ENCODE measurements around the gene ZSCAN5A. TPM values are rescaled to one million over a fixed set of nuclear protein-coding genes. Genes with fewer than 3 reads are reported as not detected.

ZSCAN5A gene
- total RNA-seq, 4 donors from 2014 or later = 1.3 to 20.7 (median 12.3) TPM

- no peak for DNase-seq
- no peak for TF ChIP-seq CTCF (IDR thresholded peaks at IDR 0.05)
- no peak for TF ChIP-seq POLR2A (IDR thresholded peaks at IDR 0.05)
- intact Hi-C loops (cut with DNase I; ENCODE audit: low total_unique reads) = loop anchor here (5.0 kb wide), 1 partner anchor 97 kb away; no protein-coding TSS in a partner anchor
- H3K27me3 ChIP-seq = no peaks in the 10 kb centered on the region
- no peak overlapping the region for H3K27ac ChIP-seq
- no peaks in the 10 kb centered on the region for H3K9me3 ChIP-seq
- H3K4me3 ChIP-seq = no peak overlapping the region
- no peaks in the 10 kb centered on the region for H3K36me3 ChIP-seq
- no peaks in the 10 kb centered on the region for H3K4me1 ChIP-seq
These were observed 140.6 kb downstream of the ZSCAN5A start for GRCh38 chr19:56174086-56174485.

Small RNA genes lying within 50 kb of the gene (small RNA-seq; reads per million reads assigned to genes)
- not detected for gene RF00019

Other genes with a start within 250 kb of the ZSCAN5A start
- gene ZNF787, start 193.5 kb downstream of the ZSCAN5A start, total RNA-seq = 10 to 100 TPM in 2 of 4 donors, 1 to 10 TPM in 1, not detected in 1; 3.3 to 32.1 (median 21.5) TPM
- 10 to 100 TPM in 3 of 4 donors, 1 to 10 TPM in 1; 5.3 to 38.9 (median 21.0) TPM for gene ZNF444, start 173.6 kb downstream of the ZSCAN5A start, total RNA-seq
- not detected for gene GALP, start 138.8 kb downstream of the ZSCAN5A start, total RNA-seq
- gene ZSCAN5B, start 117.1 kb downstream of the ZSCAN5A start, total RNA-seq = not detected
- not detected for gene ZSCAN5C, start 112.6 kb downstream of the ZSCAN5A start, total RNA-seq
- gene EDDM13, start 42.1 kb downstream of the ZSCAN5A start, total RNA-seq = not detected
- 10 to 100 TPM in 1 of 4 donors, 1 to 10 TPM in 3; 7.5 to 14.1 (median 8.6) TPM for gene ZNF582, start 78.7 kb upstream of the ZSCAN5A start, total RNA-seq
- gene ZNF583, start 89.5 kb upstream of the ZSCAN5A start, total RNA-seq = 10 to 100 TPM in 3 of 4 donors, 1 to 10 TPM in 1; 1.5 to 25.1 (median 14.4) TPM
- gene ZNF667, start 162.5 kb upstream of the ZSCAN5A start, total RNA-seq = 10 to 100 TPM in 1 of 4 donors, 1 to 10 TPM in 3; 2.3 to 20.7 (median 8.2) TPM
- gene ZNF471, start 193.0 kb upstream of the ZSCAN5A start, total RNA-seq = 10 to 100 TPM in 2 of 4 donors, 1 to 10 TPM in 2; 5.6 to 19.4 (median 10.5) TPM
- 10 to 100 TPM in 3 of 4 donors, 1 to 10 TPM in 1; 6.1 to 45.3 (median 17.7) TPM for gene ZFP28, start 224.1 kb upstream of the ZSCAN5A start, total RNA-seq

Measured in uterus (tissue), 4 donors.